ENCODE data around the gene SLC5A2. TPM values are rescaled to one million over a fixed set of nuclear protein-coding genes. Genes with fewer than 3 reads are reported as not detected.

Gene SLC5A2
- total RNA-seq, 1 experiment from 2014 or later: 1.6 TPM

DNA sequence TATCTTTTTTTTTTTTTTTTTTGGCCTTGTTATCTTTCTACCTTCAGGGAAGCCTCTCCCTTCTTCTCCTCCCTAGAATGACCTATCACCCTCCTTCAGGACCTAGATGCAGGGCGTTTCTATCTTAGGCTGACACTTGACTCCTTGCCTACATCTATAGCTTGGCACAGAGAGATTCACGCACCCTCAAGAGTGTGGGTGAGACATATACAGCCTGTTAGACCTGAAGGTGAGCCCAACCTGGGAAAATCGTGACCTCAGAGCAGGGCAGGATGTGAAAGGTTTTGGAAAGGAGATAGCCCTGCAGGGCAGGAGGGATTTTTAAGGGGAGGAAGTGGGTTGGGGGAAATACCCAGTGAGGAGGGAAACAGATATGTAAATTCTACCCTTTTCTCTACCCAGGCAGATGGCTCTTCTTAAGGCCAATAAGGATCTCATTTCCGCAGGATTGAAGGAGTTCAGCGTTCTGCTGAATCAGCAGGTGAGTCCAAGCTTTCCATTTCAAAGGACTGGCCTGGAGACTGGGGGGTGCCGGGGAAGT, 44.9 kb downstream of the SLC5A2 start, which contains the start of gene AHSP:
TSS of gene AHSP (plus strand) at position 167 of the 541 bp plus-strand sequence. CDS start at position 407, 240 bp downstream.
- TF ChIP-seq CTCF (IDR thresholded peaks at IDR 0.05; ENCODE audit: unreplicated experiment): no peak
- CTCF ChIA-PET: no interaction called here
- intact Hi-C loops (cut with micrococcal nuclease; ENCODE audit: unreplicated experiment): no loop called here
- no TSS peak for BruUV-seq (replicated peaks)
- H3K9me3 Mint-ChIP-seq (ENCODE audit: low read depth, unreplicated experiment): no peaks in the 10 kb centered on the region
- no peak for DNase-seq
- H3K4me3 Mint-ChIP-seq (ENCODE audit: low read depth, unreplicated experiment): no peak within 1 kb of the TSS
- H3K36me3 Mint-ChIP-seq (ENCODE audit: insufficient read depth, unreplicated experiment): no peaks in the 10 kb centered on the region
- H3K4me1 Mint-ChIP-seq (ENCODE audit: low read depth, unreplicated experiment): no peaks in the 10 kb centered on the region
- H3K27ac Mint-ChIP-seq (ENCODE audit: unreplicated experiment): no peak within 1 kb of the TSS
- peaks cover 20% of the 10 kb centered on the region for H3K27me3 Mint-ChIP-seq (ENCODE audit: unreplicated experiment)

GRCh38 chr16:31528523-31529107, 45.7 kb downstream of the SLC5A2 start:
- Mint-ChIP-seq H3K27me3 (ENCODE audit: unreplicated experiment) (peaks cover 20% of the 10 kb centered on the region), H3K4me3 (ENCODE audit: low read depth, unreplicated experiment) (no peak overlapping the region), H3K27ac (ENCODE audit: unreplicated experiment) (no peak overlapping the region), H3K9me3 (ENCODE audit: low read depth, unreplicated experiment) (no peaks in the 10 kb centered on the region), H3K4me1 (ENCODE audit: low read depth, unreplicated experiment) (no peaks in the 10 kb centered on the region), H3K36me3 (ENCODE audit: insufficient read depth, unreplicated experiment) (no peaks in the 10 kb centered on the region)
- CTCF ChIA-PET: interaction anchor here (0.6 kb wide), 1 partner anchor 20 kb away, joined by 4 read pairs; no protein-coding TSS in a partner anchor
- no TSS peak for BruUV-seq (replicated peaks)
- intact Hi-C loops (cut with micrococcal nuclease; ENCODE audit: unreplicated experiment): no loop called here
- DNase-seq: no peak
- no peak for TF ChIP-seq CTCF (IDR thresholded peaks at IDR 0.05; ENCODE audit: unreplicated experiment)

- no peak for TF ChIP-seq CTCF (IDR thresholded peaks at IDR 0.05; ENCODE audit: unreplicated experiment)
- CTCF ChIA-PET: interaction anchor here (0.6 kb wide), 1 partner anchor 19 kb away, joined by 4 read pairs; no protein-coding TSS in a partner anchor
- DNase-seq: no peak
- Mint-ChIP-seq H3K27me3 (ENCODE audit: unreplicated experiment) (peaks cover 20% of the 10 kb centered on the region), H3K27ac (ENCODE audit: unreplicated experiment) (no peak overlapping the region), H3K36me3 (ENCODE audit: insufficient read depth, unreplicated experiment) (no peaks in the 10 kb centered on the region), H3K4me1 (ENCODE audit: low read depth, unreplicated experiment) (no peaks in the 10 kb centered on the region), H3K9me3 (ENCODE audit: low read depth, unreplicated experiment) (no peaks in the 10 kb centered on the region), H3K4me3 (ENCODE audit: low read depth, unreplicated experiment) (no peak overlapping the region)
- intact Hi-C loops (cut with micrococcal nuclease; ENCODE audit: unreplicated experiment): no loop called here
- BruUV-seq (replicated peaks): no TSS peak
Measured at GRCh38 chr16:31529108-31529936, 46.4 kb downstream of the SLC5A2 start.

DNA sequence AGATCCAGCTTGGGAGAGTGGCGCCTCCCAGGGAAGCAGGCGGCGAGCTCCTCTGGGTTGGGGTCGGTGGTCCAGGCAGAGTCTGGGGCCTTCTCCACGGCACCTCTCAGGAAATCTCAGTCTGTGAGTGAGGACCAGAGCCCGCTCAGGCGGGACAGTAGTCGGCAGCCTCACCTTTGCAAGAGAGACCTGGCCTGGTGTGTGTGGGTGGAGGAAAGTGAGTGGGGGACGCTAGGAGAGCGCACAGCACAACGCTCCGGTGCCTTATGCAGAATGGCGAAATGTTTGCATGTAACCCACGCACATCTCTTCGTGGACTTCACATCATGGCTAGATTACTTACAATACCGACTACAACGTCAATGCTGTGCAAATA, 47.0 kb downstream of the SLC5A2 start:
- peaks cover 20% of the 10 kb centered on the region for H3K27me3 Mint-ChIP-seq (ENCODE audit: unreplicated experiment)
- H3K4me1 Mint-ChIP-seq (ENCODE audit: low read depth, unreplicated experiment): no peaks in the 10 kb centered on the region
- no peak overlapping the region for H3K4me3 Mint-ChIP-seq (ENCODE audit: low read depth, unreplicated experiment)
- intact Hi-C loops (cut with micrococcal nuclease; ENCODE audit: unreplicated experiment): loop anchor here (10.0 kb wide), 1 partner anchor 85 kb away; no protein-coding TSS in a partner anchor
- CTCF ChIA-PET: no interaction called here
- TF ChIP-seq CTCF (IDR thresholded peaks at IDR 0.05; ENCODE audit: unreplicated experiment): no peak
- no peak overlapping the region for H3K27ac Mint-ChIP-seq (ENCODE audit: unreplicated experiment)
- DNase-seq: no peak
- no peaks in the 10 kb centered on the region for H3K36me3 Mint-ChIP-seq (ENCODE audit: insufficient read depth, unreplicated experiment)
- BruUV-seq (replicated peaks): no TSS peak
- no peaks in the 10 kb centered on the region for H3K9me3 Mint-ChIP-seq (ENCODE audit: low read depth, unreplicated experiment)
